Endothelial cell of umbilical vein (primary cell): Measurements from ENCODE around the gene CTNND2. TPM values are rescaled to one million over a fixed set of nuclear protein-coding genes. Genes with fewer than 3 reads are reported as not detected.

Source experiments
- Bru-seq: library from RNA; stranded (reverse); fragments of 400-500 nt; gene quantifications from one replicate; lab custom pipeline; 2021; lab: Mats Ljungman, UMichigan
- BruChase-seq, 2 experiments: library from RNA; stranded (reverse); fragments of 400-500 nt; gene quantifications; one replicate each; lab custom pipeline; 2021; lab: Mats Ljungman, UMichigan
- BruUV-seq: library from RNA; stranded (reverse); fragments of 400-500 nt; replicated peaks from 2 replicates; lab custom pipeline; 2021; lab: Mats Ljungman, UMichigan
- CTCF ChIA-PET: fragments of 300-600, 350-600 bp; sonication (Branson Sonifier 250); formaldehyde crosslinking; loops from one replicate; lab custom pipeline; 2021; ENCODE audit warnings: antibody characterized with exemption, inconsistent platforms; lab: Charles Lee
- POLR2A ChIA-PET: fragments of 300-600, 350-600 bp; sonication (Branson Sonifier 250); formaldehyde crosslinking; loops from one replicate; lab custom pipeline; 2021; ENCODE audit warnings: antibody characterized with exemption, inconsistent platforms; lab: Charles Lee
- DNase-seq: peaks from one replicate; pipeline ENCODE4 v3.0.0-alpha.2; 2011; ENCODE audit warnings: low read depth, low spot score
- FAIRE-seq: peaks from 2 replicates; lab custom pipeline; 2011; peaks lifted over from hg19 to GRCh38; lab: Jason Lieb, UNC
- H2AFZ ChIP-seq: 2 replicates; pipeline ENCODE4 v1.6.0; 2012; ENCODE audit warnings: low read depth, low read length, control low read depth, inconsistent platforms
- H3K27ac ChIP-seq: 2 replicates; pipeline ENCODE4 v1.5.1; 2011; ENCODE audit warnings: low read depth, mild to moderate bottlenecking, control low read depth, low read length, moderate library complexity; ENCODE audit not compliant: insufficient read depth
- H3K27me3 ChIP-seq, 2 experiments: 2 replicates each; pipeline versions ENCODE4 v1.6.0 to v1.6.1; 2011; ENCODE audit warnings: low read length in 2 of 2, mixed read lengths in 1 of 2; ENCODE audit not compliant: control insufficient read depth in 2 of 2, insufficient read depth in 2 of 2
- H3K36me3 ChIP-seq, 2 experiments: 2 replicates in 1 of 2; 3 replicates in 1 of 2; pipeline ENCODE4 v1.5.1; 2011; ENCODE audit warnings: low read length in 2 of 2, mild to moderate bottlenecking in 1 of 2, moderate library complexity in 1 of 2; ENCODE audit not compliant: control insufficient read depth in 2 of 2, insufficient read depth in 2 of 2; ENCODE audit errors: extremely low read depth in 1 of 2
- H3K4me1 ChIP-seq: 3 replicates; pipeline ENCODE4 v1.5.1; 2011; ENCODE audit warnings: mild to moderate bottlenecking, low read length; ENCODE audit not compliant: control insufficient read depth, insufficient read depth; ENCODE audit errors: extremely low read depth
- H3K4me2 ChIP-seq: 2 replicates; pipeline ENCODE4 v1.6.1; 2011; ENCODE audit warnings: low read length, control low read depth, mixed read lengths; ENCODE audit not compliant: insufficient read depth
- H3K4me3 ChIP-seq, 3 experiments: fragments of 200-600 bp in 1 of 3; sonication (generic), shearing (Covaris generic) in 1 of 3; replicated peaks in 1 of 3; 2 replicates each; pipeline ENCODE4 v1.5.1; 2011 to 2016; ENCODE audit warnings: control low read depth in 3 of 3, low read length in 3 of 3, mild to moderate bottlenecking in 2 of 3, inconsistent platforms in 1 of 3, low read depth in 1 of 3, moderate library complexity in 1 of 3; ENCODE audit not compliant: insufficient read depth in 1 of 3
- H3K79me2 ChIP-seq: 2 replicates; pipeline ENCODE4 v1.6.0; 2012; ENCODE audit warnings: low read length, inconsistent platforms; ENCODE audit not compliant: control insufficient read depth, insufficient read depth
- H3K9ac ChIP-seq: replicated peaks from 2 replicates; pipeline ENCODE3; 2011; ENCODE audit warnings: low read length, control low read depth; ENCODE audit not compliant: insufficient read depth; ENCODE audit errors: extremely low read depth
- H3K9me1 ChIP-seq: replicated peaks from 3 replicates; pipeline ENCODE4 v1.6.0; 2011; ENCODE audit warnings: mild to moderate bottlenecking, low read length; ENCODE audit not compliant: control insufficient read depth, insufficient read depth; ENCODE audit errors: extremely low read depth
- H3K9me3 ChIP-seq: replicated peaks from 2 replicates; pipeline ENCODE4 v1.5.1; 2012; ENCODE audit warnings: low read length, inconsistent platforms; ENCODE audit not compliant: control insufficient read depth, insufficient read depth
- H4K20me1 ChIP-seq: replicated peaks from 2 replicates; pipeline ENCODE3; 2011; ENCODE audit warnings: mild to moderate bottlenecking, low read length; ENCODE audit not compliant: control insufficient read depth, insufficient read depth; ENCODE audit errors: extremely low read depth
- CTCF ChIP-seq, 2 donors: IDR thresholded peaks; 1 replicate in 1 of 2; 2 replicates in 1 of 2; pipeline ENCODE4 v1.5.1; 2011; ENCODE audit warnings: low read length in 2 of 2, mild to moderate bottlenecking in 2 of 2, moderate library complexity in 2 of 2, control low read depth in 1 of 2, inconsistent platforms in 1 of 2, low read depth in 1 of 2; ENCODE audit not compliant: insufficient read depth in 1 of 2; ENCODE audit errors: extremely low read depth in 1 of 2
- EZH2 ChIP-seq: IDR thresholded peaks from 2 replicates; pipeline ENCODE4 v1.6.1; 2012; ENCODE audit warnings: borderline replicate concordance, low read depth, mild to moderate bottlenecking, moderate library complexity, low read length, inconsistent platforms; ENCODE audit not compliant: severe bottlenecking
- FOS ChIP-seq: IDR thresholded peaks from 2 replicates; pipeline ENCODE4 v1.6.1; 2011; ENCODE audit warnings: mild to moderate bottlenecking, low read length, moderate library complexity, borderline replicate concordance; ENCODE audit not compliant: insufficient read depth
- POLR2AphosphoS5 ChIP-seq: IDR thresholded peaks from 2 replicates; pipeline ENCODE4 v1.6.1; 2012; ENCODE audit warnings: low read depth, mild to moderate bottlenecking, control low read depth, low read length, moderate library complexity; ENCODE audit not compliant: insufficient read depth
- dilution Hi-C: fragments of 300-500 bp; cut with MboI; formaldehyde crosslinking; loops from one replicate; pipeline ENCODE4 v1.15.0; 2019; ENCODE audit warnings: low sequenced_read_pairs; ENCODE audit not compliant: extremely low pct_ligation_motif_present
- intact Hi-C: fragments of 100-400 bp; cut with micrococcal nuclease; formaldehyde crosslinking; loops from one replicate; pipeline ENCODE4 v1.10.0; 2022
- long read RNA-seq: library from polyadenylated mRNA; stranded (forward); transcript quantifications from one replicate; pipeline ENCODE4 v2.0.0, GENCODE V29; 2021
- polyA minus RNA-seq, 3 experiments: library from RNA; depleted of rRNA, polyadenylated mRNA; stranded (reverse); fragments of >200 nt; gene quantifications; 1 replicate in 1 of 3; 2 replicates in 2 of 3; pipeline ENCODE4 v1.2.3, GENCODE V29; 2011
- polyA plus RNA-seq, 4 experiments: library from polyadenylated mRNA; depleted of rRNA in 3 of 4; stranded (reverse) in 3 of 4; unstranded in 1 of 4; fragments of >200 nt; gene quantifications; 2 replicates each; pipeline versions ENCODE4 v1.2.1 to v1.2.3, GENCODE V29; 2011 to 2012; ENCODE audit warnings: missing spikeins in 1 of 4
- total RNA-seq: library from RNA; stranded (reverse); gene quantifications from 2 replicates; pipeline ENCODE4 v1.2.3, GENCODE V29; 2021

CTNND2 gene
- total RNA-seq (not detected in 2 replicates), polyA plus RNA-seq (not detected in 2 replicates), polyA minus RNA-seq (not detected in 2 replicates), Bru-seq, nascent RNA (percentile 2 among the genes with signal in this experiment), BruChase-seq, experiment 1, labeled RNA remaining after a 6-hour chase (percentile 0 among the genes with signal in this experiment), BruChase-seq, experiment 2, labeled RNA remaining after a 2-hour chase (percentile 0 among the genes with signal in this experiment)
- not detected in 2 replicates for polyA plus RNA-seq (2011; cell fraction: cytosol; rRNA removed)
- polyA plus RNA-seq (2011; cell fraction: nucleus; rRNA removed), result not detected in 2 replicates
- polyA plus RNA-seq (2012), result not detected in 2 replicates
- not detected for polyA minus RNA-seq (2011; cell fraction: cytosol; rRNA and poly(A)+ RNA removed)
- not detected in 2 replicates for polyA minus RNA-seq (2011; cell fraction: nucleus; rRNA and poly(A)+ RNA removed)
- long read RNA-seq, result 0 reads

GRCh38 chr5:11904265-11904906, at the start of gene CTNND2:
Gene CTNND2, minus strand, starts transcription at chr5:11904446. Its CDS starts 593 bp downstream, at chr5:11903853.
- BruUV-seq, result no TSS peak
- H3K27me3 ChIP-seq, result peaks cover 16 to 27% of the 10 kb centered on the region in 2 experiments
- H3K4me3 ChIP-seq, result no peak within 1 kb of the TSS
- POLR2A ChIA-PET, result no interaction called here
- DNase-seq (peak; percentile 1), FAIRE-seq (no peak)
- CTCF ChIA-PET, result no interaction called here
- no peak within 1 kb of the TSS for H3K9ac ChIP-seq
- H3K36me3 ChIP-seq, result no peaks in the 10 kb centered on the region
- H3K9me3 ChIP-seq, result no peaks in the 10 kb centered on the region
- dilution Hi-C loops (no loop called here), intact Hi-C loops (no loop called here)
- no peak within 1 kb of the TSS for H2AFZ ChIP-seq
- H3K27ac ChIP-seq, result no peak within 1 kb of the TSS
- no peak within 1 kb of the TSS for H3K4me2 ChIP-seq
- H3K79me2 ChIP-seq, result no peaks in the 10 kb centered on the region
- no peak for TF ChIP-seq FOS
- H3K9me1 ChIP-seq, result no peaks in the 10 kb centered on the region
- no peaks in the 10 kb centered on the region for H3K4me1 ChIP-seq
- H4K20me1 ChIP-seq, result no peaks in the 10 kb centered on the region

GRCh38 chr5:11946317-11946716, 42.1 kb upstream of the CTNND2 start:
- no peak for TF ChIP-seq EZH2
- no peak for TF ChIP-seq CTCF (IDR thresholded peaks at IDR 0.05; ENCODE audit: extremely low read depth in 1 of 2, insufficient read depth in 1 of 2, low read depth in 1 of 2, low read length in 2 of 2)
- TF ChIP-seq POLR2AphosphoS5, result no peak
- dilution Hi-C loops (no loop called here), intact Hi-C loops (no loop called here)
- no TSS peak for BruUV-seq
- no peak overlapping the region for H3K4me3 ChIP-seq
- H3K27ac ChIP-seq, result no peak overlapping the region
- H3K4me2 ChIP-seq, result no peak overlapping the region
- no peaks in the 10 kb centered on the region for H3K36me3 ChIP-seq
- no peak for FAIRE-seq
- DNase-seq, result no peak
- no peaks in the 10 kb centered on the region for H3K79me2 ChIP-seq
- no peak overlapping the region for H2AFZ ChIP-seq
- CTCF ChIA-PET, result no interaction called here
- no peaks in the 10 kb centered on the region for H3K4me1 ChIP-seq
- peaks cover 6% of the 10 kb centered on the region for H3K9me3 ChIP-seq
- POLR2A ChIA-PET, result no interaction called here
- H3K27me3 ChIP-seq, result no peaks in the 10 kb centered on the region
- no peaks in the 10 kb centered on the region for H3K9me1 ChIP-seq
- H4K20me1 ChIP-seq, result no peaks in the 10 kb centered on the region
- no peak overlapping the region for H3K9ac ChIP-seq
